K562 treated with DMSO at 1 percent for 12 hours (cell line): ENCODE measurements around the gene FASTKD1. TPM values are rescaled to one million over a fixed set of nuclear protein-coding genes. Genes with fewer than 3 reads are reported as not detected.

Experiments used
- total RNA-seq: library from RNA; unstranded; fragments of 300-600 nt; gene quantifications from 2 replicates; pipeline ENCODE4 v1.2.3, GENCODE V29; 2022; ENCODE audit not compliant: insufficient read depth

Gene FASTKD1
- 27.8 and 61.5 TPM in 2 replicates for total RNA-seq

DNA sequence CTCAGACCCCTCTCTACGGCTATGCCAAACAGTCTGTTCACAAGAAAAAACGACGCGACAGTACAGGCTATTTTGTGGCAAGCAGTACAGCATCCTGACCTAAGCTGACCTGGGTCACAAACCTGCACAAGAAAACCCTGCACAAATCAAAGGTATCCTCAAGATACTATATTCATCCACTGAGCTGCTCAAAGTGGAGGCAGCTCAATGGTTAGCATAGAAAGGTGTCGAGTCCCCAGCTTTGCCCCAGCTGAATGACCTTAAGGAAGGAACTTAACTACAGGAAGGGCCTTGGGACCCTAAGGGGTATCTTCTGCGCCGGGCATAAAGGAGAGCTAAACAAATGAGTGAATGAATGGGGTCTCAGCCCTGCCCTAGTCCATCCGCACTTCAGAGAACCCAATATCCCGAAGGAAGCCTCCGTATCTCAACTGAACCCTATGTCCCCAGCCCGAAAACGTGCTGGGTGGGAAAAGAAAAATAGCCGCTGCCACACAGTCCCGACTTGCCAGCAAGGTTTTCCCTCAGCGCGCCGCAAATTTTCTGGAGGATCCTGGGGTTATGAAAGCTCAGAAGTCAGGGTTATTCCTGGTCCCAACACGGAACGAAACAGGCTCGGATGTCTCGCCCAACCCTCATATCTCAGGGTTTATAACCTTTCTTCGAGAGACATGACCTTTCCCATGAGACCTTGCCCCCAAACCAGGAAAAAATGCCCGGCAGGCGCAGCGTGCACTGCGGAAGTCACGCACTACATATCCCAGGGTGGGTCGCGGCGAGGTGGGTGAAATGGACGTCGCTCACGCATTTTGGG lies at the start of gene FASTKD1:
FASTKD1 (minus strand) TSS at position 706 of the 814 bp plus-strand sequence. CDS start 1,836 bp downstream, outside the sequence.

DNA sequence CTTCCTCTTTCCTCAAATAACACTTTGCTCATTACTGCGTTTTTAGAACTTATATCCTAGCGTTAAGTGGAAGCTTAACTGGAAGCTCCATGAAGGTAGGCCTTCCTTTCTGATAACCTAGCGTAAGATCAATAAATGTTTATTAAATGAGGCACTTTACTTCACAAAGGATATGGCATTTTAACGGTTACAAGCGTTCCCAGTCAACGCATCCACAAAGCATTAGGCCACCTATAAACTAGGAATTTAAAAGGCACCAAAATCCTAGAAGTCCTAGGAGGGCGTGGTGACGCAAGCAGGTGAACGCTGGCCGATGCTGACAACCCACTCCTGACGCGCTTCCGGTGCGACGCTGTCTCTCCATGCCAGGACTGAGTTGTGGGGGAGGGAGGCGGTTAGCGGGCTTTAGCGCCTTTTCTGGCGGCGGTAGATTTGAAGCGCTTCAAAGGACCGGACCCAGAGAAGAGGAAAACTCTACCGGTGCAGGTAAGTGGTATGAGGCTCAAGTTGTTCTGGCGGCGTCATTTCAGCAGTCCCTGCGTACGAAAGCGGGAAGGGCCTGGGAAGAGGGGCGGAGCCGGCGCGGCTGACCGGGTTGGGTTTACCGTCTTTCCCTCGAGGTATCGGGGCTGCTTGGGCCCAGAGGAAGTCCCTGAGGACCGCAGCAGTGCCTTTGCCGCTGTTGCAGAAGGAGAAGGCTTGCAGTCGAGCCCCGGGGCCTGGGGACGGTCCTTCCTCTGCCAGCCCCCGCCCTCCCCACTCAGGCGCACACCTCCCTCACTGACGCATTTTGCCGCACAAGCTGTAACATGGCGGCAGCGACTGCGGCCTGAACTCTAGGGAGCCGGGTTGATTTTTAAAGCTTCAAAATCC lies 10.6 kb upstream of the FASTKD1 start, which contains the start of gene PPIG:
PPIG (plus strand) TSS at position 347 of the 873 bp plus-strand sequence. CDS start 19,691 bp downstream, outside the sequence.

GRCh38 chr2:169509298-169509885 lies 64.3 kb downstream of the FASTKD1 start, which contains the start of gene KLHL41:
TSS of gene KLHL41 (plus strand) at chr2:169509702. CDS start at chr2:169509779, 77 bp downstream.

Other genes starting within 250 kb of the FASTKD1 start
- gene LRP2, start 211.3 kb downstream of the FASTKD1 start, total RNA-seq, result 0.12 TPM in 1 of 2 replicates, not detected in the other
- gene BBS5, start 94.4 kb downstream of the FASTKD1 start, total RNA-seq, result 3.0 and 4.1 TPM in 2 replicates
- 0.25 TPM in 1 of 2 replicates, not detected in the other for gene KLHL41, start 64.2 kb downstream of the FASTKD1 start, total RNA-seq
- 47.3 and 53.7 TPM in 2 replicates for gene PPIG, start 10.5 kb upstream of the FASTKD1 start, total RNA-seq
- 2.4 and 3.0 TPM in 2 replicates for gene CFAP210, start 120.5 kb upstream of the FASTKD1 start, total RNA-seq
- gene PHOSPHO2, start 120.6 kb upstream of the FASTKD1 start, total RNA-seq, result 5.2 and 14.9 TPM in 2 replicates
- 7.6 and 18.4 TPM in 2 replicates for gene KLHL23, start 160.0 kb upstream of the FASTKD1 start, total RNA-seq
- 116 and 240 TPM in 2 replicates for gene SSB, start 225.0 kb upstream of the FASTKD1 start, total RNA-seq